Embryonic facial prominence (tissue), 1 donor: ENCODE data around the gene LPP.
"Not testable (repeated sequence)": the region's sequence is repeated elsewhere in the genome, so short reads cannot be mapped to it uniquely, and the experiment has no call there.

Source experiments
- DNase-seq: peaks from one replicate; pipeline ENCODE4 v3.0.0-alpha.2; 2016; ENCODE audit errors: extremely low spot score

The LPP gene

GRCh38 chr3:188584162-188584529 is 430.2 kb downstream of the LPP start:
- no peak for DNase-seq

- no peak for DNase-seq
These were observed 431.2 kb downstream of the LPP start for GRCh38 chr3:188584958-188585689.

- no peak for DNase-seq
These were observed 435.1 kb downstream of the LPP start for GRCh38 chr3:188589071-188589470.

- no peak for DNase-seq
These were observed 435.8 kb downstream of the LPP start for GRCh38 chr3:188589771-188590170.

- no peak for DNase-seq
These were observed 436.6 kb downstream of the LPP start for GRCh38 chr3:188590557-188590956.

GRCh38 chr3:188594139-188594538 is 440.2 kb downstream of the LPP start:
- no peak for DNase-seq

- no peak for DNase-seq
These were observed 442.0 kb downstream of the LPP start for GRCh38 chr3:188595890-188596376.

GRCh38 chr3:188598894-188599293 is 444.9 kb downstream of the LPP start:
- DNase-seq, result no peak

GRCh38 chr3:188602111-188602510 is 448.2 kb downstream of the LPP start:
- DNase-seq, result no peak

- DNase-seq, result no peak
These were observed 448.7 kb downstream of the LPP start for GRCh38 chr3:188602620-188603019.

- no peak for DNase-seq
These were observed 450.7 kb downstream of the LPP start for GRCh38 chr3:188604651-188605050.

GRCh38 chr3:188605231-188605630 is 451.3 kb downstream of the LPP start:
- peak; percentile 31 for DNase-seq

GRCh38 chr3:188605905-188606304 is 451.9 kb downstream of the LPP start:
- no peak for DNase-seq

- no peak for DNase-seq
These were observed 453.9 kb downstream of the LPP start for GRCh38 chr3:188607805-188608315.

- no peak for DNase-seq
These were observed 454.4 kb downstream of the LPP start for GRCh38 chr3:188608401-188608800.

- not testable (repeated sequence) for DNase-seq
These were observed 459.8 kb downstream of the LPP start for GRCh38 chr3:188613721-188614120.

GRCh38 chr3:188617270-188617669 is 463.3 kb downstream of the LPP start:
- no peak for DNase-seq

- no peak for DNase-seq
These were observed 464.2 kb downstream of the LPP start for GRCh38 chr3:188617988-188618701.

GRCh38 chr3:188620752-188621151 is 466.8 kb downstream of the LPP start:
- no peak for DNase-seq

GRCh38 chr3:188624384-188624783 is 470.4 kb downstream of the LPP start:
- DNase-seq, result no peak

- DNase-seq, result no peak
These were observed 470.9 kb downstream of the LPP start for GRCh38 chr3:188624828-188625227.

GRCh38 chr3:188627652-188628051 is 473.7 kb downstream of the LPP start:
- no peak for DNase-seq
